HepG2 (cell line): ENCODE data around the gene AXIN2. TPM values are rescaled to one million over a fixed set of nuclear protein-coding genes. Genes with fewer than 3 reads are reported as not detected.

ENCODE experiments used
- ATF7-NPFF ChIP-seq: sonication (generic); formaldehyde crosslinking; IDR thresholded peaks from 2 replicates; pipeline ENCODE4 v1.8.1; 2023; ENCODE audit warnings: mild to moderate bottlenecking, low read depth, missing genetic modification reagents, moderate library complexity
- ATM ChIP-seq: fragments of 450-650 bp; IDR thresholded peaks from 2 replicates; pipeline ENCODE4 v1.7.1; 2017; ENCODE audit warnings: mild to moderate bottlenecking, borderline replicate concordance
- FOXA1 ChIP-seq, 2 experiments: fragments of 450-650 bp in 1 of 2; sonication (generic) in 1 of 2; formaldehyde crosslinking in 1 of 2; IDR thresholded peaks; 2 replicates each; pipeline versions ENCODE4 v1.4.0 to v1.6.1; 2016 to 2020; ENCODE audit warnings: missing genetic modification reagents in 1 of 2
- GATAD2A ChIP-seq: IDR thresholded peaks from 2 replicates; pipeline ENCODE4 v1.6.1; 2016
- ISX ChIP-seq: sonication (generic); formaldehyde crosslinking; conservative IDR thresholded peaks from 2 replicates; pipeline ENCODE4 v1.5.0; 2020; ENCODE audit warnings: missing genetic modification reagents
- LBX2 ChIP-seq: sonication (generic); formaldehyde crosslinking; IDR thresholded peaks from 2 replicates; pipeline ENCODE4 v1.5.0; 2020; ENCODE audit warnings: missing genetic modification reagents, mild to moderate bottlenecking, borderline replicate concordance
- MED8 ChIP-seq: sonication (generic); formaldehyde crosslinking; IDR thresholded peaks from 2 replicates; pipeline ENCODE4 v1.8.1; 2023; ENCODE audit warnings: mild to moderate bottlenecking, missing genetic modification reagents; ENCODE audit not compliant: insufficient replicate concordance
- PATZ1 ChIP-seq: sonication (generic); formaldehyde crosslinking; IDR thresholded peaks from 2 replicates; pipeline ENCODE4 v1.4.0; 2020; ENCODE audit warnings: missing genetic modification reagents
- TOPORS ChIP-seq: sonication (generic); formaldehyde crosslinking; IDR thresholded peaks from 2 replicates; pipeline ENCODE4 v1.8.0; 2023; ENCODE audit warnings: mild to moderate bottlenecking, missing genetic modification reagents
- ZHX1 ChIP-seq: sonication (generic); formaldehyde crosslinking; IDR thresholded peaks from 2 replicates; pipeline ENCODE4 v1.8.1; 2022; ENCODE audit warnings: low read depth, mild to moderate bottlenecking, missing genetic modification reagents
- ZMAT3 ChIP-seq: sonication (generic); formaldehyde crosslinking; conservative IDR thresholded peaks from 2 replicates; pipeline ENCODE4 v1.7.0; 2021; ENCODE audit warnings: missing genetic modification reagents
- ZNF282 ChIP-seq: fragments of 450-650 bp; IDR thresholded peaks from 2 replicates; pipeline ENCODE4 v1.6.1; 2018; ENCODE audit not compliant: partially characterized antibody
- ZNF761 ChIP-seq: sonication (generic); formaldehyde crosslinking; conservative IDR thresholded peaks from 2 replicates; pipeline ENCODE4 v1.4.0; 2020; ENCODE audit warnings: mild to moderate bottlenecking, missing genetic modification reagents
- polyA plus RNA-seq, 8 experiments: library from polyadenylated mRNA; depleted of rRNA in 3 of 8; stranded (reverse) in 7 of 8; unstranded in 1 of 8; fragments of >200 nt; fragmentation: Illumina TruSeq in 4 of 8; extraction: Trizol in 4 of 8; gene quantifications; 2 replicates each; pipeline versions ENCODE4 v1.2.1 to v1.2.3, GENCODE V29; 2011 to 2016; ENCODE audit warnings: low read depth in 4 of 8, missing spikeins in 1 of 8, mixed read lengths in 1 of 8; ENCODE audit not compliant: insufficient read depth in 1 of 8
- total RNA-seq, 5 experiments: library from RNA; depleted of rRNA; stranded (reverse); fragments of >200 nt; fragmentation: Illumina TruSeq; extraction: Trizol; gene quantifications; 2 replicates each; pipeline ENCODE4 v1.2.3, GENCODE V29; 2016; ENCODE audit warnings: low read depth in 1 of 5
- TF ChIP-seq, protein P1 (sequence below): sonication (generic); formaldehyde crosslinking; IDR thresholded peaks from 2 replicates; pipeline ENCODE4 v1.5.1; 2020; ENCODE audit warnings: missing genetic modification reagents, mild to moderate bottlenecking, borderline replicate concordance
- TF ChIP-seq, protein P2 (sequence below): sonication (generic); formaldehyde crosslinking; IDR thresholded peaks from 2 replicates; pipeline ENCODE4 v1.4.0; 2020; ENCODE audit warnings: missing genetic modification reagents, borderline replicate concordance
- TF ChIP-seq, protein P3 (sequence below): sonication (generic); formaldehyde crosslinking; IDR thresholded peaks from 2 replicates; pipeline ENCODE4 v1.4.0; 2020; ENCODE audit warnings: missing genetic modification reagents

AXIN2 gene
- total and polyA plus RNA-seq, 2 of the 13 experiments (the other 11 are each of a cell fraction or from before 2014, with no cell fraction given) = 58.6 to 63.4 TPM

DNA sequence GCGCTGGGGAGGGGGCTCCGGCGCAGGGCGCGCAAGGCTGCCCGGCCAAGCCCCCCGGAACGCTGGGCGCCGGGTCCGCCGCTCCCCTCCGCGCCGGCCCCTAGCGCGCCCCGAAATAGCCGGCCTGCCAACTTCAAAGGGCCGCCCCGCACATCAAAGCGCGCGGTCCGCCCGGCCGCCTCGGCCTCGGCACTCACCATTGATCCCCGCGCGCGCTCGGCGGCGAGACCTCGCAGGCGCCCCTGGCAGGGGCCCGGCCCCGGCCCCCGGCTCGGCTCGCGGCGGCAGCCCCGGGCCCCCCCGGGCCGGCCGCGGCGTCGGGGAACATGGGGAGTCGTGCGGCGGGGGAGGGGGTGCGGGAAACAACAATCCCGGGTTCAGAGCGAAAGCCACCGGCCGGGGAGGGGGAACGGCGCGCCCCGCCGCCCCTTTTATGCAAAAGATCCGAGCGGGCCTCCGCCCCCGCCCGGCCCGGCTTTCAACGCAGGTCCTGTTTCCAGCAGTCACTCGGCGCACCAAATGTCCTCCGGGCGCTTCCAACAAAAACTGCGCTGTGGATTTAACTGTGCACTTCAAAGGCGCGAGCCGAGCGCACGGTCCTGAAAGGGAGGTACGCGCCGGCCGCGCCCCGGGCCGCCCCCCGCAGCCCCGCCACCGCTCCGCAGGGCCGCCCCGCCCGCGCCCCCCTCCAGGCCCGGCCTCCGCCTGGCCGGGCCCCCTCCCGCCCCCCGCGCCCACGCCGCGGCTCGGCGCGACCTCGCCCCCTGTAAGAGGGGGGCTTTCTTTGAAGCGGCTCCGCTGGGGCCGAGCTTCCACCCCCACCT is 608 bp downstream of the AXIN2 start (continued):
- TF ChIP-seq LBX2 (CRISPR knock-in tag) = no peak
- no peak for TF ChIP-seq ATF7-NPFF (CRISPR knock-in tag)
- TF ChIP-seq TOPORS = no peak
- TF ChIP-seq ZMAT3 (CRISPR knock-in tag) = peak; percentile 12; the same call in 1 of the 2 replicates
- no peak for TF ChIP-seq ZNF282
- peak; percentile 90 for TF ChIP-seq PATZ1
- TF ChIP-seq, protein P1, sequence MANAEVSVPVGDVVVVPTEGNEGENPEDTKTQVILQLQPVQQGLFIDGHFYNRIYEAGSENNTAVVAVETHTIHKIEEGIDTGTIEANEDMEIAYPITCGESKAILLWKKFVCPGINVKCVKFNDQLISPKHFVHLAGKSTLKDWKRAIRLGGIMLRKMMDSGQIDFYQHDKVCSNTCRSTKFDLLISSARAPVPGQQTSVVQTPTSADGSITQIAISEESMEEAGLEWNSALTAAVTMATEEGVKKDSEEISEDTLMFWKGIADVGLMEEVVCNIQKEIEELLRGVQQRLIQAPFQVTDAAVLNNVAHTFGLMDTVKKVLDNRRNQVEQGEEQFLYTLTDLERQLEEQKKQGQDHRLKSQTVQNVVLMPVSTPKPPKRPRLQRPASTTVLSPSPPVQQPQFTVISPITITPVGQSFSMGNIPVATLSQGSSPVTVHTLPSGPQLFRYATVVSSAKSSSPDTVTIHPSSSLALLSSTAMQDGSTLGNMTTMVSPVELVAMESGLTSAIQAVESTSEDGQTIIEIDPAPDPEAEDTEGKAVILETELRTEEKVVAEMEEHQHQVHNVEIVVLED (CRISPR knock-in tag) = no peak
- no peak for TF ChIP-seq ATM
- TF ChIP-seq ZNF761 (CRISPR knock-in tag) = no peak
- TF ChIP-seq ISX = no peak
- TF ChIP-seq, protein P2, sequence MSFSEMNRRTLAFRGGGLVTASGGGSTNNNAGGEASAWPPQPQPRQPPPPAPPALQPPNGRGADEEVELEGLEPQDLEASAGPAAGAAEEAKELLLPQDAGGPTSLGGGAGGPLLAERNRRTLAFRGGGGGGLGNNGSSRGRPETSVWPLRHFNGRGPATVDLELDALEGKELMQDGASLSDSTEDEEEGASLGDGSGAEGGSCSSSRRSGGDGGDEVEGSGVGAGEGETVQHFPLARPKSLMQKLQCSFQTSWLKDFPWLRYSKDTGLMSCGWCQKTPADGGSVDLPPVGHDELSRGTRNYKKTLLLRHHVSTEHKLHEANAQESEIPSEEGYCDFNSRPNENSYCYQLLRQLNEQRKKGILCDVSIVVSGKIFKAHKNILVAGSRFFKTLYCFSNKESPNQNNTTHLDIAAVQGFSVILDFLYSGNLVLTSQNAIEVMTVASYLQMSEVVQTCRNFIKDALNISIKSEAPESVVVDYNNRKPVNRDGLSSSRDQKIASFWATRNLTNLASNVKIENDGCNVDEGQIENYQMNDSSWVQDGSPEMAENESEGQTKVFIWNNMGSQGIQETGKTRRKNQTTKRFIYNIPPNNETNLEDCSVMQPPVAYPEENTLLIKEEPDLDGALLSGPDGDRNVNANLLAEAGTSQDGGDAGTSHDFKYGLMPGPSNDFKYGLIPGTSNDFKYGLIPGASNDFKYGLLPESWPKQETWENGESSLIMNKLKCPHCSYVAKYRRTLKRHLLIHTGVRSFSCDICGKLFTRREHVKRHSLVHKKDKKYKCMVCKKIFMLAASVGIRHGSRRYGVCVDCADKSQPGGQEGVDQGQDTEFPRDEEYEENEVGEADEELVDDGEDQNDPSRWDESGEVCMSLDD (CRISPR knock-in tag) = peak; percentile 98
- peak; percentile 30 for TF ChIP-seq GATAD2A (CRISPR knock-in tag)
- TF ChIP-seq, protein P3, sequence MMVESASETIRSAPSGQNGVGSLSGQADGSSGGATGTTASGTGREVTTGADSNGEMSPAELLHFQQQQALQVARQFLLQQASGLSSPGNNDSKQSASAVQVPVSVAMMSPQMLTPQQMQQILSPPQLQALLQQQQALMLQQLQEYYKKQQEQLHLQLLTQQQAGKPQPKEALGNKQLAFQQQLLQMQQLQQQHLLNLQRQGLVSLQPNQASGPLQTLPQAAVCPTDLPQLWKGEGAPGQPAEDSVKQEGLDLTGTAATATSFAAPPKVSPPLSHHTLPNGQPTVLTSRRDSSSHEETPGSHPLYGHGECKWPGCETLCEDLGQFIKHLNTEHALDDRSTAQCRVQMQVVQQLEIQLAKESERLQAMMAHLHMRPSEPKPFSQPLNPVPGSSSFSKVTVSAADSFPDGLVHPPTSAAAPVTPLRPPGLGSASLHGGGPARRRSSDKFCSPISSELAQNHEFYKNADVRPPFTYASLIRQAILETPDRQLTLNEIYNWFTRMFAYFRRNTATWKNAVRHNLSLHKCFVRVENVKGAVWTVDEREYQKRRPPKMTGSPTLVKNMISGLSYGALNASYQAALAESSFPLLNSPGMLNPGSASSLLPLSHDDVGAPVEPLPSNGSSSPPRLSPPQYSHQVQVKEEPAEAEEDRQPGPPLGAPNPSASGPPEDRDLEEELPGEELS = peak; percentile 14; the same call in 1 of the 2 replicates
- no peak for TF ChIP-seq MED8 (CRISPR knock-in tag)
- no peak for TF ChIP-seq FOXA1 (IDR thresholded peaks at IDR 0.05)
- peak; percentile 48; the same call in 1 of the 2 replicates for TF ChIP-seq FOXA1 (CRISPR knock-in tag; IDR thresholded peaks at IDR 0.05)
- TF ChIP-seq ZHX1 (CRISPR knock-in tag) = no peak
